ENCODE data around the gene ARHGAP15.

DNA sequence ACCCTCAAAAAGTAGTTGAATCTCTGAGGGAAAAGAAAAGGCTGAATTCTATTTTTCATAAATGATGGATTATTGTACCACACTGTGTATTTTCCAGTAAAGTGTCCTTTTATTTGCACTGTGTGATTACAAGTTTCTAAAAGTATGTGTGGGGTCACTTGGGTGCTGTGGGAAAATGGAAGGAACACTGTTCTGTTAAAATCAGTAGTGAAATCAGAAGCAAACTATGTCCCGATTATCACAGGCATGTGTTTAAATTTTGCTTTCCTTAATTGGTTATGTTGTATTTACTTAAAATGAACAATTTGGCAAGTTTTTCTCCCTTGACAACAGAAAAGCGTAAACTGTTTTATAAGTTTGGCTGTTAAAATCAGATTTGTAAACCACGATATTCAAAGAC lies 353.1 kb downstream of the ARHGAP15 start:
- TF ChIP-seq RCOR1 (IDR thresholded peaks at IDR 0.05; ENCODE audit: low read depth, low read length), result no peak
- TF ChIP-seq RFX5 (IDR thresholded peaks at IDR 0.05), result no peak
- TF ChIP-seq, protein P1, sequence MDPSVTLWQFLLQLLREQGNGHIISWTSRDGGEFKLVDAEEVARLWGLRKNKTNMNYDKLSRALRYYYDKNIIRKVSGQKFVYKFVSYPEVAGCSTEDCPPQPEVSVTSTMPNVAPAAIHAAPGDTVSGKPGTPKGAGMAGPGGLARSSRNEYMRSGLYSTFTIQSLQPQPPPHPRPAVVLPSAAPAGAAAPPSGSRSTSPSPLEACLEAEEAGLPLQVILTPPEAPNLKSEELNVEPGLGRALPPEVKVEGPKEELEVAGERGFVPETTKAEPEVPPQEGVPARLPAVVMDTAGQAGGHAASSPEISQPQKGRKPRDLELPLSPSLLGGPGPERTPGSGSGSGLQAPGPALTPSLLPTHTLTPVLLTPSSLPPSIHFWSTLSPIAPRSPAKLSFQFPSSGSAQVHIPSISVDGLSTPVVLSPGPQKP (IDR thresholded peaks at IDR 0.05; ENCODE audit: low read depth, low read length), result no peak
- TF ChIP-seq EP300 (IDR thresholded peaks at IDR 0.05), result no peak
- TF ChIP-seq EHF (CRISPR knock-in tag; IDR thresholded peaks at IDR 0.05), result no peak
- TF ChIP-seq, protein P2, sequence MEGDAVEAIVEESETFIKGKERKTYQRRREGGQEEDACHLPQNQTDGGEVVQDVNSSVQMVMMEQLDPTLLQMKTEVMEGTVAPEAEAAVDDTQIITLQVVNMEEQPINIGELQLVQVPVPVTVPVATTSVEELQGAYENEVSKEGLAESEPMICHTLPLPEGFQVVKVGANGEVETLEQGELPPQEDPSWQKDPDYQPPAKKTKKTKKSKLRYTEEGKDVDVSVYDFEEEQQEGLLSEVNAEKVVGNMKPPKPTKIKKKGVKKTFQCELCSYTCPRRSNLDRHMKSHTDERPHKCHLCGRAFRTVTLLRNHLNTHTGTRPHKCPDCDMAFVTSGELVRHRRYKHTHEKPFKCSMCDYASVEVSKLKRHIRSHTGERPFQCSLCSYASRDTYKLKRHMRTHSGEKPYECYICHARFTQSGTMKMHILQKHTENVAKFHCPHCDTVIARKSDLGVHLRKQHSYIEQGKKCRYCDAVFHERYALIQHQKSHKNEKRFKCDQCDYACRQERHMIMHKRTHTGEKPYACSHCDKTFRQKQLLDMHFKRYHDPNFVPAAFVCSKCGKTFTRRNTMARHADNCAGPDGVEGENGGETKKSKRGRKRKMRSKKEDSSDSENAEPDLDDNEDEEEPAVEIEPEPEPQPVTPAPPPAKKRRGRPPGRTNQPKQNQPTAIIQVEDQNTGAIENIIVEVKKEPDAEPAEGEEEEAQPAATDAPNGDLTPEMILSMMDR (IDR thresholded peaks at IDR 0.05), result no peak
- TF ChIP-seq ZC3H11A (IDR thresholded peaks at IDR 0.05), result no peak
- no peak for TF ChIP-seq TFCP2L1 (CRISPR knock-in tag; IDR thresholded peaks at IDR 0.05)
- TF ChIP-seq POLR2A (IDR thresholded peaks at IDR 0.05; ENCODE audit: low read length), result no peak

Data from A549 (cell line).